Loucy (cell line): ENCODE measurements around the gene SLC7A6OS.

Experiments
- H2AFZ ChIP-seq: fragments of 200-600 bp; sonication (generic); 2 replicates; pipeline ENCODE4 v1.6.0; 2016; ENCODE audit warnings: antibody characterized with exemption, mild to moderate bottlenecking, low read length, moderate library complexity
- H3F3A ChIP-seq: fragments of 200-600 bp; 2 replicates; pipeline ENCODE4 v1.6.0; 2016; ENCODE audit warnings: antibody characterized with exemption, low read depth, mild to moderate bottlenecking
- H3K27me3 ChIP-seq: fragments of 200-600 bp; sonication (generic); 2 replicates; pipeline ENCODE4 v1.6.1; 2014; ENCODE audit warnings: low read length, mild to moderate bottlenecking; ENCODE audit not compliant: insufficient read depth, poor library complexity, severe bottlenecking
- H3K36me3 ChIP-seq: fragments of 200-600 bp; sonication (generic); 2 replicates; pipeline ENCODE4 v1.6.1; 2016; ENCODE audit warnings: low read length; ENCODE audit not compliant: insufficient read depth
- H3K4me1 ChIP-seq: fragments of 200-600 bp; sonication (generic); 2 replicates; pipeline ENCODE4 v1.5.1; 2014; ENCODE audit warnings: low read length, mild to moderate bottlenecking; ENCODE audit not compliant: insufficient read depth, poor library complexity, severe bottlenecking
- H3K4me2 ChIP-seq: fragments of 200-600 bp; sonication (generic); 2 replicates; pipeline ENCODE4 v1.6.0; 2014; ENCODE audit warnings: antibody characterized with exemption, low read length, low read depth, mild to moderate bottlenecking; ENCODE audit not compliant: poor library complexity, severe bottlenecking
- H3K4me3 ChIP-seq: fragments of 200-600 bp; sonication (generic); 2 replicates; pipeline ENCODE4 v1.5.1; 2014; ENCODE audit warnings: low read length, mild to moderate bottlenecking, mixed read lengths; ENCODE audit not compliant: poor library complexity, severe bottlenecking
- H3K79me2 ChIP-seq: fragments of 200-600 bp; sonication (generic); 2 replicates; pipeline ENCODE4 v1.6.1; 2014; ENCODE audit warnings: low read length; ENCODE audit not compliant: insufficient read depth
- H3K9ac ChIP-seq: fragments of 200-600 bp; sonication (generic); 2 replicates; pipeline ENCODE4 v1.6.0; 2014; ENCODE audit warnings: mild to moderate bottlenecking, low read depth, low read length, moderate library complexity; ENCODE audit not compliant: poor library complexity, severe bottlenecking
- H3K9me2 ChIP-seq: fragments of 200-600 bp; sonication (generic); replicated peaks from 2 replicates; pipeline ENCODE4 v1.6.1; 2016; ENCODE audit warnings: low read depth, low read length, mixed read lengths
- H3K9me3 ChIP-seq: fragments of 200-600 bp; sonication (generic); 2 replicates; pipeline ENCODE4 v1.6.1; 2014; ENCODE audit warnings: mild to moderate bottlenecking, antibody characterized with exemption, low read length, low read depth; ENCODE audit not compliant: insufficient read depth
- H4K20me1 ChIP-seq: fragments of 200-600 bp; sonication (generic); 2 replicates; pipeline ENCODE4 v1.6.0; 2014; ENCODE audit warnings: antibody characterized with exemption, low read length, mild to moderate bottlenecking; ENCODE audit not compliant: insufficient read depth, poor library complexity, severe bottlenecking
- CTCF ChIP-seq: fragments of 200-600 bp; sonication (generic); conservative IDR thresholded peaks from 2 replicates; pipeline ENCODE4 v1.5.1; 2014; ENCODE audit warnings: mild to moderate bottlenecking, antibody characterized with exemption, low read length
- EZH2phosphoT487 ChIP-seq: fragments of 200-600 bp; IDR thresholded peaks from 2 replicates; pipeline ENCODE4 v1.6.1; 2018; ENCODE audit warnings: antibody characterized with exemption, mild to moderate bottlenecking, moderate library complexity, borderline replicate concordance

Gene SLC7A6OS

GRCh38 chr16:68257251-68257905 lies 53.4 kb downstream of the SLC7A6OS start:
- TF ChIP-seq EZH2phosphoT487 (no peak), CTCF (0 out of 2 replicates have a peak, but pooled peaks have one; percentile 13)
- H3K4me3 ChIP-seq = peak overlapping the region; percentile 55
- no peaks in the 10 kb centered on the region for H4K20me1 ChIP-seq
- H3K9me3 ChIP-seq = no peaks in the 10 kb centered on the region
- no peak overlapping the region for H2AFZ ChIP-seq
- H3K36me3 ChIP-seq = peaks cover 24% of the 10 kb centered on the region; the same call in 1 of the 2 replicates
- H3K9me2 ChIP-seq = no peaks in the 10 kb centered on the region
- H3K27me3 ChIP-seq = no peaks in the 10 kb centered on the region
- no peaks in the 10 kb centered on the region for H3K79me2 ChIP-seq
- H3F3A ChIP-seq = no peaks in the 10 kb centered on the region
- peaks cover 33% of the 10 kb centered on the region for H3K4me1 ChIP-seq
- H3K4me2 ChIP-seq = peak overlapping the region; percentile 74
- peak overlapping the region; percentile 68 for H3K9ac ChIP-seq

GRCh38 chr16:68255712-68256111 lies 55.0 kb downstream of the SLC7A6OS start:
- no peak for TF ChIP-seq EZH2phosphoT487
- TF ChIP-seq CTCF = no peak
- H3K79me2 ChIP-seq = no peaks in the 10 kb centered on the region
- H3K9ac ChIP-seq = no peak overlapping the region
- peaks cover 33% of the 10 kb centered on the region for H3K4me1 ChIP-seq
- H2AFZ ChIP-seq = no peak overlapping the region
- H3K9me2 ChIP-seq = no peaks in the 10 kb centered on the region
- no peak overlapping the region for H3K4me2 ChIP-seq
- H3K27me3 ChIP-seq = no peaks in the 10 kb centered on the region
- no peaks in the 10 kb centered on the region for H3F3A ChIP-seq
- no peak overlapping the region for H3K4me3 ChIP-seq
- no peaks in the 10 kb centered on the region for H4K20me1 ChIP-seq
- H3K36me3 ChIP-seq = peaks cover 24% of the 10 kb centered on the region; the same call in 1 of the 2 replicates
- H3K9me3 ChIP-seq = no peaks in the 10 kb centered on the region

- H3K27me3 ChIP-seq = no peaks in the 10 kb centered on the region
- no peak overlapping the region for H3K4me2 ChIP-seq
- no peak for TF ChIP-seq CTCF
- no peak for TF ChIP-seq EZH2phosphoT487
- no peaks in the 10 kb centered on the region for H3K9me3 ChIP-seq
- H3K9me2 ChIP-seq = no peaks in the 10 kb centered on the region
- H3F3A ChIP-seq = no peaks in the 10 kb centered on the region
- H4K20me1 ChIP-seq = no peaks in the 10 kb centered on the region
- H3K4me1 ChIP-seq = peaks cover 29% of the 10 kb centered on the region
- H2AFZ ChIP-seq = no peak overlapping the region
- H3K36me3 ChIP-seq = peaks cover 13% of the 10 kb centered on the region; the same call in 1 of the 2 replicates
- no peaks in the 10 kb centered on the region for H3K79me2 ChIP-seq
- H3K9ac ChIP-seq = no peak overlapping the region
- H3K4me3 ChIP-seq = no peak overlapping the region
Observed at GRCh38 chr16:68253721-68254120, 57.0 kb downstream of the SLC7A6OS start.
